PC-9 (cell line): ENCODE data around the gene AFAP1L1. TPM values are rescaled to one million over a fixed set of nuclear protein-coding genes. Genes with fewer than 3 reads are reported as not detected.

ENCODE experiments used
- BruUV-seq: library from RNA; stranded (reverse); fragments of 400-500 nt; replicated peaks from 2 replicates; lab custom pipeline; 2021; lab: Mats Ljungman, UMichigan
- CTCF ChIA-PET: fragments of 300-600 bp; sonication (Branson Sonifier 250); formaldehyde crosslinking; loops from one replicate; lab custom pipeline; 2022; ENCODE audit warnings: antibody characterized with exemption; lab: Charles Lee
- POLR2A ChIA-PET: fragments of 300-600 bp; sonication (Branson Sonifier 250); formaldehyde crosslinking; loops from one replicate; lab custom pipeline; 2022; ENCODE audit warnings: antibody characterized with exemption; ENCODE audit not compliant: unreplicated experiment; lab: Charles Lee
- DNase-seq, 2 experiments: peaks; one replicate each; pipeline versions ENCODE4 v3.0.0 to v3.0.0-alpha.2; 2015 to 2022; ENCODE audit warnings: mixed read lengths in 1 of 2
- H2AFZ ChIP-seq: fragments of 200-600 bp; sonication (generic); 2 replicates; pipeline ENCODE4 v1.8.1; 2017; ENCODE audit warnings: antibody characterized with exemption
- H3F3A ChIP-seq: fragments of 200-600 bp; sonication (generic); 2 replicates; pipeline ENCODE4 v1.8.1; 2017; ENCODE audit warnings: antibody characterized with exemption, mild to moderate bottlenecking, low read depth; ENCODE audit not compliant: insufficient read depth
- H3K27ac ChIP-seq: fragments of 200-600 bp; sonication (generic); 2 replicates; pipeline ENCODE4 v1.6.1; 2016; ENCODE audit warnings: mixed run types
- H3K27me3 ChIP-seq: fragments of 200-600 bp; sonication (generic); 2 replicates; pipeline ENCODE4 v1.6.1; 2016; ENCODE audit warnings: low read depth, mixed run types; ENCODE audit not compliant: insufficient read depth
- H3K36me3 ChIP-seq: fragments of 200-600 bp; sonication (generic); 2 replicates; pipeline ENCODE4 v1.6.1; 2016; ENCODE audit warnings: low read depth, mixed run types
- H3K4me1 ChIP-seq: fragments of 200-600 bp; sonication (generic); replicated peaks from 2 replicates; pipeline ENCODE4 v1.6.1; 2016; ENCODE audit warnings: mixed run types; ENCODE audit not compliant: insufficient read depth
- H3K4me2 ChIP-seq: fragments of 200-600 bp; sonication (generic); 2 replicates; pipeline ENCODE4 v1.6.1; 2017; ENCODE audit warnings: mixed run types
- H3K4me3 ChIP-seq: fragments of 200-600 bp; sonication (generic); 2 replicates; pipeline ENCODE4 v1.6.1; 2016; ENCODE audit warnings: mixed run types
- H3K79me2 ChIP-seq: fragments of 200-600 bp; sonication (generic); 2 replicates; pipeline ENCODE4 v1.6.1; 2017; ENCODE audit warnings: low read depth, mixed run types
- H3K9me2 ChIP-seq: fragments of 200-600 bp; sonication (generic); 2 replicates; pipeline ENCODE4 v1.8.1; 2017; ENCODE audit warnings: mild to moderate bottlenecking; ENCODE audit not compliant: insufficient read depth
- H3K9me3 ChIP-seq: fragments of 200-600 bp; sonication (generic); 2 replicates; pipeline ENCODE4 v1.8.1; 2016; ENCODE audit warnings: low read depth; ENCODE audit not compliant: insufficient read depth
- H4K20me1 ChIP-seq: fragments of 200-600 bp; sonication (generic); 2 replicates; pipeline ENCODE4 v1.8.1; 2017; ENCODE audit not compliant: insufficient read depth
- EZH2 ChIP-seq: fragments of 200-600 bp; sonication (generic); IDR thresholded peaks from 2 replicates; pipeline ENCODE4 v1.8.0; 2017; ENCODE audit warnings: antibody characterized with exemption, low read depth
- intact Hi-C: fragments of 100-400 bp; cut with micrococcal nuclease; formaldehyde crosslinking; loops from one replicate; pipeline ENCODE4 v1.10.0; 2022; ENCODE audit not compliant: unreplicated experiment
- total RNA-seq: library from RNA; stranded (reverse); gene quantifications from 2 replicates; pipeline ENCODE4 v1.2.3, GENCODE V29; 2021
- TF ChIP-seq, protein P1 (sequence below): fragments of 200-600 bp; sonication (generic); conservative IDR thresholded peaks from 2 replicates; pipeline ENCODE4 v1.6.1; 2017; ENCODE audit warnings: mixed run types, antibody characterized with exemption, mild to moderate bottlenecking, moderate library complexity

The AFAP1L1 gene
- total RNA-seq, 1 experiment from 2014 or later: 9.6 TPM

- H3K79me2 ChIP-seq: no peaks in the 10 kb centered on the region
- TF ChIP-seq, protein P1, sequence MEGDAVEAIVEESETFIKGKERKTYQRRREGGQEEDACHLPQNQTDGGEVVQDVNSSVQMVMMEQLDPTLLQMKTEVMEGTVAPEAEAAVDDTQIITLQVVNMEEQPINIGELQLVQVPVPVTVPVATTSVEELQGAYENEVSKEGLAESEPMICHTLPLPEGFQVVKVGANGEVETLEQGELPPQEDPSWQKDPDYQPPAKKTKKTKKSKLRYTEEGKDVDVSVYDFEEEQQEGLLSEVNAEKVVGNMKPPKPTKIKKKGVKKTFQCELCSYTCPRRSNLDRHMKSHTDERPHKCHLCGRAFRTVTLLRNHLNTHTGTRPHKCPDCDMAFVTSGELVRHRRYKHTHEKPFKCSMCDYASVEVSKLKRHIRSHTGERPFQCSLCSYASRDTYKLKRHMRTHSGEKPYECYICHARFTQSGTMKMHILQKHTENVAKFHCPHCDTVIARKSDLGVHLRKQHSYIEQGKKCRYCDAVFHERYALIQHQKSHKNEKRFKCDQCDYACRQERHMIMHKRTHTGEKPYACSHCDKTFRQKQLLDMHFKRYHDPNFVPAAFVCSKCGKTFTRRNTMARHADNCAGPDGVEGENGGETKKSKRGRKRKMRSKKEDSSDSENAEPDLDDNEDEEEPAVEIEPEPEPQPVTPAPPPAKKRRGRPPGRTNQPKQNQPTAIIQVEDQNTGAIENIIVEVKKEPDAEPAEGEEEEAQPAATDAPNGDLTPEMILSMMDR: no peak
- no peak for TF ChIP-seq EZH2
- H3K4me1 ChIP-seq: no peaks in the 10 kb centered on the region
- no peaks in the 10 kb centered on the region for H3K27me3 ChIP-seq
- no peak overlapping the region for H2AFZ ChIP-seq
- H4K20me1 ChIP-seq: no peaks in the 10 kb centered on the region
- H3K27ac ChIP-seq: no peak overlapping the region
- POLR2A ChIA-PET: interaction anchor here (0.7 kb wide), 1 partner anchor 139 kb away, joined by 4 read pairs; no protein-coding TSS in a partner anchor
- no peaks in the 10 kb centered on the region for H3K9me3 ChIP-seq
- H3F3A ChIP-seq: no peaks in the 10 kb centered on the region; the same call in 1 of the 2 replicates
- no peak overlapping the region for H3K4me3 ChIP-seq
- H3K9me2 ChIP-seq: no peaks in the 10 kb centered on the region; the same call in 1 of the 2 replicates
- BruUV-seq: no TSS peak
- intact Hi-C loops: loop anchor here (10.0 kb wide), 2 partner anchors 1076 to 1306 kb away; no protein-coding TSS in a partner anchor
- DNase-seq: no peak
- no peak overlapping the region for H3K4me2 ChIP-seq
- CTCF ChIA-PET: no interaction called here
- H3K36me3 ChIP-seq: 0 out of 2 replicates have a peak, but pooled peaks cover 5% of the 10 kb centered on the region
These were observed 10.4 kb upstream of the AFAP1L1 start for GRCh38 chr5:149261246-149261645.

DNA sequence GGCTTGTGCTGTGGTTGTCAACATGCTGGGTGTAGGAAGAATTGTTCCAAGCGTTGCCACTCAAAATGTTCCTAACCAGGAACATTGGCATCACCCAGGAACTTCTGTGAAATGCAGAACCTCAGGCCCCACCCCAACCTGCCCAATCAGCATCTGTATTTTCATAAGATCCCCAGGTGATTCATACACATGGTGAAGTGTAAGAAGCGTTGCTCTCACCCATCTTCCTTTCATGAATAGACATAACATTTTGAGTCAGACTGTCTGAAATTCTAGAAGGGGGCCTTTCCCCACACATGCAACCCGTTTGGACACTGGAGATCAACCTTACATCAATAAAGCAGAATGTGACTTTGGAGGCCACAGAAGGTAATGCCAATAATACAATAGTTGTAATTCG is 9.3 kb upstream of the AFAP1L1 start:
- POLR2A ChIA-PET: no interaction called here
- TF ChIP-seq EZH2: no peak
- TF ChIP-seq, protein P1: no peak
- Histone ChIP-seq H3K4me2 (no peak overlapping the region), H3K9me2 (no peaks in the 10 kb centered on the region; the same call in 1 of the 2 replicates), H4K20me1 (no peaks in the 10 kb centered on the region), H2AFZ (no peak overlapping the region), H3K9me3 (no peaks in the 10 kb centered on the region), H3K4me1 (no peaks in the 10 kb centered on the region), H3K4me3 (no peak overlapping the region), H3K27ac (no peak overlapping the region), H3K27me3 (no peaks in the 10 kb centered on the region), H3K36me3 (0 out of 2 replicates have a peak, but pooled peaks cover 5% of the 10 kb centered on the region), H3F3A (no peaks in the 10 kb centered on the region; the same call in 1 of the 2 replicates), H3K79me2 (no peaks in the 10 kb centered on the region)
- TSS peak; percentile 6 for BruUV-seq
- CTCF ChIA-PET: no interaction called here
- intact Hi-C loops: loop anchor here (10.0 kb wide), 2 partner anchors 1078 to 1308 kb away; no protein-coding TSS in a partner anchor
- DNase-seq: no peak

DNA sequence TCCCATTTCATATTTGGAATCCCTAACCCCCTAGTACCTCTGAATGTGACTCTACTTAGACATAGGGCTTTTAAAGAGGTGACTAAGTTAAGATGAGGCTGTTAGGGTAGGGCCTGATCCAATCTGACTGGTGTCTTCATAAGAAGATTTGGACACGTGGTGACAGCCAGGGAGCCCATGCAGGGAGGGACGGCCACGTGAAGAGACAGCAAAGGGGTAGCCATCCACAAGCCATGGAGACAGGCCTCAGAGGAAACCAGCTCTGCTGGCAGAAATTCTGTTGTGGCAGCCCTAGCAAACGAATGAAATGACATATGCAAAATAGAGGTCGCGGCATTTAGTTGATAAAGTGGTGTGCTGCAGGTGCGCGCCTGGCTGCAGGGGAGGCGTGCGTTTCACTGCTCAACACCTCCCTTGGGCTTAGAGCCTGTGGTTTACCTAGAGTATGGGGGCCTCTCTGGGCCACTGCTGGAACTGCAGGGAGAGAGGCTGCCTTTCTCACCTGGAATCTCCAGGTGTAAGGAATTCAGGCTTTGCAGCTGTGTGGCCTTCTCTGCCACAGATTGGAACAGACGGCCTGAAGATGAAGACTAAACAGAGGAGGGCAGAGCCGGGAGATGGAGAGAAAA is 7.1 kb upstream of the AFAP1L1 start:
- Histone ChIP-seq H3K36me3 (no peaks in the 10 kb centered on the region), H3K4me3 (no peak overlapping the region), H3K27me3 (no peaks in the 10 kb centered on the region), H3K4me2 (no peak overlapping the region), H3F3A (no peaks in the 10 kb centered on the region; the same call in 1 of the 2 replicates), H4K20me1 (no peaks in the 10 kb centered on the region), H3K9me3 (no peaks in the 10 kb centered on the region), H3K4me1 (no peaks in the 10 kb centered on the region), H3K79me2 (no peaks in the 10 kb centered on the region), H3K9me2 (no peaks in the 10 kb centered on the region; the same call in 1 of the 2 replicates), H2AFZ (no peak overlapping the region), H3K27ac (no peak overlapping the region)
- peak in 1 of 2 experiments; percentile 81 for DNase-seq
- TF ChIP-seq, protein P1: peak; percentile 70
- no peak for TF ChIP-seq EZH2
- ChIA-PET CTCF (interaction anchor here (0.7 to 1.7 kb wide), 9 partner anchors 21 to 534 kb away, joined by 3 to 14 read pairs (median 4); no protein-coding TSS in a partner anchor), POLR2A (interaction anchor here (0.7 kb wide), 1 partner anchor 229 kb away, joined by 3 read pairs; no protein-coding TSS in a partner anchor)
- no TSS peak for BruUV-seq
- intact Hi-C loops: loop anchor here (1.0 to 10.0 kb wide), 10 partner anchors 124 to 1310 kb away; partner anchors contain the start of gene ABLIM3
